IMR-90 (cell line): ENCODE results near the gene RNF133.
"Not testable (repeated sequence)": the region's sequence is repeated elsewhere in the genome, so short reads cannot be mapped to it uniquely, and the experiment has no call there.

Experiments
- CEBPB ChIP-seq: IDR thresholded peaks from 2 replicates; pipeline ENCODE4 v1.6.1; 2012; ENCODE audit warnings: low read depth, low read length, improper control_type of control experiment
- CHD1 ChIP-seq: IDR thresholded peaks from 2 replicates; pipeline ENCODE4 v1.6.1; 2012; ENCODE audit warnings: low read depth, low read length, improper control_type of control experiment
- CTCF ChIP-seq: conservative IDR thresholded peaks from 2 replicates; pipeline ENCODE4 v1.5.1; 2012; ENCODE audit warnings: mild to moderate bottlenecking, low read depth, low read length, improper control_type of control experiment
- RCOR1 ChIP-seq: IDR thresholded peaks from 2 replicates; pipeline ENCODE4 v1.6.1; 2012; ENCODE audit warnings: mild to moderate bottlenecking, low read length, improper control_type of control experiment; ENCODE audit not compliant: insufficient replicate concordance
- SMC3 ChIP-seq: fragments of 150-350 bp; IDR thresholded peaks from 2 replicates; pipeline ENCODE4 v1.6.1; 2016; ENCODE audit warnings: low read depth, mild to moderate bottlenecking, antibody characterized with exemption, low read length, moderate library complexity

DNA sequence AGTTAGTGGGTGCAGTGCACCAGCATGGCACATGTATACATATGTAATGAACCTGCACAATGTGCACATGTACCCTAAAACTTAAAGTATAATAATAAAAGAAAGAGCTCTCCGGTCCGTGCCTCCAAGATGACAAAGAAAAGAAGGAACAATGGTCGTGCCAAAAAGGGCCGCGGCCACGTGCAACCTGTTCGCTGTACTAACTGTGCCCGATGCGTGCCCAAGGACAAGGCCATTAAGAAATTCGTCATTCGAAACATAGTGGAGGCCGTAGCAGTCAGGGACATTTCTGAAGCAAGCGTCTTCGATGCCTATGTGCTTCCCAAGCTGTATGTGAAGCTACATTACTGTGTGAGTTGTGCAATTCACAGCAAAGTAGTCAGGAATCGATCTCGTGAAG lies 17.7 kb downstream of the RNF133 start:
- TF ChIP-seq SMC3, CEBPB, CHD1, RCOR1, CTCF: not testable (repeated sequence)
